Activated CD8-positive, alpha-beta memory T cell treated with anti-CD3 and anti-CD28 coated beads for 1 hour (primary cell): Measurements from ENCODE around the gene TEAD3.
"Not testable (repeated sequence)": the region's sequence is repeated elsewhere in the genome, so short reads cannot be mapped to it uniquely, and the experiment has no call there.

Experiments
- DNase-seq, 2 donors: peaks; one replicate each; pipeline ENCODE4 v3.0.0-alpha.2; 2020; ENCODE audit warnings: low read depth in 1 of 2; ENCODE audit errors: extremely low read depth in 1 of 2

TEAD3 gene

DNA sequence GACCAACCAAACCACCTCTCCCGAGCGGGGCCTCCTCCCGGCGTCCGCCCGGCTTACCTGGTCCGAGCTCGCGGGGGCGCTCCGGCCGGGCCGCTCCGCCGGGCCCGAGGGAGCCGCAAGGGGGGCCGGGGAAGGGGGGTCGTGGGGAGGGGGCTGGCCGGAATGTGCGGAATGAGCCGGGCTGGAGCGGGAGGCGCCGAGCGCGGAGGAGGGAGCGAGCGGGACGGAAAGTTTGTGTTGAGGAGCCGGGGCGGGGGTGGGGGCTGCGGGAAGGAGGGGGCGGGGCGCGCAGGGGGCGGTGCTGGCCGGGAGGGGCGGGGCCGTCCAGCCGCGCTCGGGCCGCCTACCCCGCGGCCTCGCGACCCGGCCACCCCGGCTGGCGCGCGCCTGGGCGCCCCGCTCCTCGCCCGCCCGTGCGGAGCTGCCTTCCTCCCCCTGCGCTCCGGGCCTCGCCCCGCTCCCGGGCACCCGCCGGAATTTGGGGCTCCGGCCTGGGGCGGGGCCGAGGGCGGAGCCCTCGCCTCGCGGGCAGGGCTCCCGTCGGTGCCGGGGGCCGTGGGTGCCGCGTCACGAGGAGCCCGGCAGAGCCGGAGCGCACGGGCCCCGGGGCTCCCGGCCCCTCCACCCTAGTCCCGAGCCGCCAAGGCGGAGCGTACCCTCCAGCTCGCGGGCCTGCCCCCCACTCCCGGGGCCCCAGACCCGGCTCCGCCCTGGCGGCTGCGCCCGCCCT is at the start of gene TEAD3:
TSS of gene TEAD3 (minus strand) at position 239 of the 730 bp plus-strand sequence.
- peak in 1 of 2 donors; percentile 34 for DNase-seq

DNA sequence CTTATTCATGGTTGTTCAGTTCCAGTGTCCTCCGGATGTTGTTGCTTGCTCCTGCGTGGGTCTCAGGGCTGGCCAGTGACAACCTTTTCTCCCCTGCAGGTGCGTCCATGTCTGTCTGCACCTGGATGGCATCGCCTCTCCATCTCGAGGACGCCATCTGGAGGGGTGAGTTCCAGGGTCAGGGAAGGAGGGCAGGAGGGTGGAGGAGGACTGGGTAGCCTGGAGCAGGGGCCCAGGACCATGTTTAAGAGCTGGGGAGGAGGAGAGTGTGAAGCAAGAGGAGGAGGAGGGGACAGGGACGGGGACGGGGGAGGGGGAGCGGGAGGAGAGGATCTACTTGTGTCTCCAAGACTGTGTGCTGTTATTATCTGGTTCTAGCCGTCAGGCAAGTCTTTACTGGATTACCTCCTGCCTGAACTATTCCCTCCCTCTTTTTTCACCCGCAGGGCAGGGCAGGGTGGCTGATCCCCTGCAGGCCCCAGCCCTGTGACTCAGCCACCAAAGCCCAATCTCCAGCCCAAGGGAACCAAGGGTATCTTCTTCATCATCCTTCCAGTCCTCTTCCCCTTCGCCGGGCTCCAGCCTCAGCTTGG is 48.0 kb upstream of the TEAD3 start:
- DNase-seq, result no peak

DNA sequence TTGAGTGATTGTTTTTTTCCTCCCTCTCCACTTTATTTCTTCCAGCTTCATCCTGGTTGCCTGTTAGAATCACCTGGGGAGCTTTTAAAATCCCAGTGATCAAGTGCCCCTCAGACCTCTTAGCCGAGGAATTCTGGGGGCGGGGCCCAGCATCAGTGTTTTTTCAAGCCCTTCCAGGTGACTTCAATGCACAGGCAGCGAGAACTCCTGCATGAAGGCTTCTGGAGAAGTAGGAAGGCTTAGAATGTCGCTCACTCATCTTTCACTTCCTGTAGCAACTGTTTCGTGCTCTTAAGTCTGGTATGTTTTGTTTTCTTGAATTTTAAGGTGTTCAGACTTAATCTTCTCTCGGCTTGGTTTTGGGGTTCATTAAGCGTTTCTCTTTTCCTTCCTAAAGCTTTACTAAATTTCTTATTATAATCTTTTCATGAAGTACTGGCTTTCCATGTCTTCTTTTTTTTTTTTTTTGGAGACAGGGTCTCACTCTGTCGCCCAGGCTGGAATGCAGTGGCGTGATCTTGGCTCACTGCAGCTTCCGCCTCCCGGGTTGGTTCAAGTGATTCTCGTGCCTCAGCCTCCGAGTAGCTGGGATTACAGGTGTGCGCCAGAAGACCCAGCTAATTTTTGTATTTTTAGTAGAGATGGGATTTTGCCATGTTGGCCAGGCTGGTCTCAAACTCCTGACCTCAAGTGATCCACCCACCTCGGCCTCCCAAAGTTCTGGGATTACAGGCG is 46.7 kb upstream of the TEAD3 start:
- DNase-seq, result no peak

DNA sequence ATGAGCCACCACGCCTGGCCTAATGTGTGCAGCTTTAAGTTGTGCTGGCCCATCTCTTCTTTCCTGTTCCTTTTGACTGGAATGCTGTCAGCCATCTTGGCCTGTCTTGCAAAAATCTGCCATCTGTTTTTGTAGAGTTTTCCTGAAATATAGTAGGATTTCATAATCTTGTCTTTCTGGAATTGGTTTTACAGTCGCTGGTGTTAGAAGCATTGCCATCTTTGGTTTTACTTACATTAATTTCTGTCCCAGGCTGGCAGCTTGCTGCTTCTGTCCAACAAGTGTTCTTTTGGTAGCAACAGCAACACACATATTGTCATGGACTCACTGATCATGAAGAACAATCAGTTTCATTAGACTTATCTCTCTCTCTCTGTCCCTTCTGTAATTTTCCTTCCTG is 45.0 kb upstream of the TEAD3 start:
- no peak for DNase-seq

DNA sequence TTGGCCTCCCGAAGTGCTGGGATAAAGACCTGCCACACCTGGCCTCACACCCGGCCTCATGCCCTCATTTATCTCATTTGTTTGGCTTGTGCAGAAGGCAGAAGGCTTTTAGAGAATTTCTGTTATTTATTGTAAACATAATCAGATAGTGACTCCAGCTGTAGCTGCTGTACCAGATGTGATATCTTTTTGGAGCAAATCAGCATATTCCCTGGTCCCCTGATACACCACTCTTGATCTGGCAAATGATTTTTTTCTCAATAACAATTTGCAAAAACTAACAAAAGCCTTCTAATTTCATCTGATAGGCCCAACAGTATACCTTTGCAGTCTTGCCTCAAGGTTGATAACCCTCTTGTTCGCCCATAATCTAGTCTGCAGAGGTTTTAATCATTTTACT is 42.3 kb upstream of the TEAD3 start:
- no peak for DNase-seq

DNA sequence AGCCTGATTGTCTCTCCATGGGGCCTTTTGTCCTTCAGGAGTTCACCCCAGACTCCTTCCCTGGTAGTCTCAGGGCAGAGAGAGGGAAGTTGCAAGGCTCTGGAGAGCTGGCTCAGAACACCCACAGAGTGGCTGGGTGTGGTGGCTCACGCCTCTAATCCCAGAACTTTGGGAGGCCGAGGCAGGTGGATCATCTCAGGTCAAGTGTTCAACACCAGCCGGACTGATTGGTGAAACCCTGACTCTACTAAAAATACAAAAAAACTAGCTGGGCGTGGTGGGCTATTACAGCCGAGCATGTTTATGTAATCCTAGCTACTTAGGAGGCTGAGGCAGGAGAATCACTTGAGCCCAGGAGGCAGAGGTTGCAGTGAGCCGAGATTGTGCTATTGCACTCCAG is 39.0 kb upstream of the TEAD3 start:
- not testable (repeated sequence) for DNase-seq

DNA sequence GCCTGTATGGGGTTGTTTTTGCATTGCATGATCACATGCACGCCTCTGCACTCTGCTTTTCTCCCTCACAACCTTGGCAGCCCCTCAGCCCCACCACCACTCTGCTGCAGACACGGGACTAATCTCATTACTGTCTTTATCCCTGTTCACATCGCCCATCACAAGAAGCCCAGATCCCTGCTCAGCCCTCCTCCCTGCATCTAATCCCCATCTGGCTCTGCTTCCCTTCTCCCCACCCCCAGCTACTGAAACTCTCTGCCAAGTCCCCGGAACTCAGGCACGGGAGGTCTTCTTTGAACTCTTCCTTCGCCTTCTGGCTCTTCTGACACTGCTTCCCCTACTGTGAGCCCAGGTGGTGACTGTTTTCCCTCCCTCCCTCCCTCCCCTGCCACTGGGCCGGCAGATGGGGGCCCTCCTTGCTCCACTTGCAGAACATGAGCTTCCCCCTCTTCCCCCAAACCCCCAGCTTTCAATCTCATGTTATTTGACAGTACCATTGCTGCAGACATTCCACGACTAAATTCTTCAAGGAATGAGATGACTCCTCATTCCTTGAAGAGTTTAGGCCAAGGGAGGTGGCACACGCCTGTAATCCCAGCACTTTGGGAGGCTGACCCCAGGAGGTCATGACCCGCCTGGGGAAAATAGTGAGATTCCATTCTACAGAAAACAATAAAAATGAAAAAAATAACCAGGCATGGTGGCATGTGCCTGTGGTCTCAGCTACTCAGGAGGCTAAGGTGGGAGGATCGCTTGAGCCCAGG is 37.7 kb upstream of the TEAD3 start:
- no peak for DNase-seq

DNA sequence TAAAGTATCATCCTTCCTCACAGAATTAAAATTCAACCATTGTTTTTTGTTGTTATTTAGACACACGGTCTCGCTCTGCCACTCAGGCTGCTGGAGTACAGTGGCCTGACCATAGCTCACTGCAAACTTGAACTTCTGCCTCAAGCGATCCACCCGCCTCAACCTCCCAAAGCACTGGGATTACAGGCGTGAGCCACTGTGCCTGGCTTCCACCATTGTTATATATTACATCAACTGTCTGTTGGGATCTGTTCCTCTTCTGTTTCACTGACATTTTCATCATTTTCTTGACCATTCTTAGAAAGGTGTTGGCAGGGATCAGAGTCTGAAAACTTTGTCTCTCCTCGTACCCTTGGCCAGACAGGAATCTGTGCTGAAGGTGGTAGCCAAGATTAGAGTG is 37.1 kb upstream of the TEAD3 start:
- DNase-seq, result no peak

DNA sequence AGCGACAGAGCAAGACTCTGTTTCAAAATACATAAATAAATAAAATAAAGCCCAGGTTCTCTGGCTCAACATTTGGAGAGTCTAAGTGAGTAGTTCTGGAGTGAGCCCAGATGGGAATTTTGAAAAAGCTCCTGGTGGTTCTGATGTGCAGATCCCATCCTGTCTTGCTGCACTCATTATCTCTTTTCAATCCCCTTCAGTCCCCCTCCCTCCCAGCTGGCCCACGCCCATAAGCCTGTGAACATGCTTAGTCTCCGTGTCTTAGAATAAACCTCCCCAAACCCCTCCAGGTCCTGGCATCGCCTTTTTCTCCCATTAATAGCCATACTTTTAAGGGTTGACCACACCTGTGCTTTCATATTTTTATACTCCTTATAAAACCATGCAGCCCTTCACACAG is 35.2 kb upstream of the TEAD3 start:
- DNase-seq, result no peak

DNA sequence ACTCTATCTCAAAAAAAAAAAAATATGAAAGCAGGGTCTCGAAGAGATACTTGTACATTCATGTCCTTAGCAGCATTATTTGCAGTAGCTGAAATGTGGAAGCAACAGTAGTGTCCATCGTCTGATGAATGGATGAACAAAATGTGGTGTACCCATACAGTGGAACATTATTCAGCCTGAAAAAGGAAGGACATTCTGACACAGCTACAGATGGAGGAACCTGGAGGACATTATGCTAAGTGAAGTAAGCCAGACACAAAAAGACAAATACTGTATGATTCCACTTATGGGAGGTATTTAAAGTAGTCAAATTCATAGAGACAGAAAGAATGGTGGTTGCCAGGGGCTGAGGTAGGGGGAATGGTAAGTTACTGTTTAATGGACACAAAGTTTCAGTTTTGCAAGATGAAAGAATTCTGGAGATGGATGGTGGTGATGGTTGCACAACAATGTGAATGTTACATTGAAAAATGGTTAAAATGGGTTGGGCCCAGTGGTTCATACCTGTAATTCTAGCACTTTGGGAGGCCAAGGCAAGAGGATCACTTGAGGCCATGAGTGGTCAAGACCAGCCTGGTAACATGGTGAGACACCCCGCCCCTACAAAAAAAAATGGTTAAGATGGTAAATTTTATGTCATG is 27.6 kb upstream of the TEAD3 start:
- no peak for DNase-seq

DNA sequence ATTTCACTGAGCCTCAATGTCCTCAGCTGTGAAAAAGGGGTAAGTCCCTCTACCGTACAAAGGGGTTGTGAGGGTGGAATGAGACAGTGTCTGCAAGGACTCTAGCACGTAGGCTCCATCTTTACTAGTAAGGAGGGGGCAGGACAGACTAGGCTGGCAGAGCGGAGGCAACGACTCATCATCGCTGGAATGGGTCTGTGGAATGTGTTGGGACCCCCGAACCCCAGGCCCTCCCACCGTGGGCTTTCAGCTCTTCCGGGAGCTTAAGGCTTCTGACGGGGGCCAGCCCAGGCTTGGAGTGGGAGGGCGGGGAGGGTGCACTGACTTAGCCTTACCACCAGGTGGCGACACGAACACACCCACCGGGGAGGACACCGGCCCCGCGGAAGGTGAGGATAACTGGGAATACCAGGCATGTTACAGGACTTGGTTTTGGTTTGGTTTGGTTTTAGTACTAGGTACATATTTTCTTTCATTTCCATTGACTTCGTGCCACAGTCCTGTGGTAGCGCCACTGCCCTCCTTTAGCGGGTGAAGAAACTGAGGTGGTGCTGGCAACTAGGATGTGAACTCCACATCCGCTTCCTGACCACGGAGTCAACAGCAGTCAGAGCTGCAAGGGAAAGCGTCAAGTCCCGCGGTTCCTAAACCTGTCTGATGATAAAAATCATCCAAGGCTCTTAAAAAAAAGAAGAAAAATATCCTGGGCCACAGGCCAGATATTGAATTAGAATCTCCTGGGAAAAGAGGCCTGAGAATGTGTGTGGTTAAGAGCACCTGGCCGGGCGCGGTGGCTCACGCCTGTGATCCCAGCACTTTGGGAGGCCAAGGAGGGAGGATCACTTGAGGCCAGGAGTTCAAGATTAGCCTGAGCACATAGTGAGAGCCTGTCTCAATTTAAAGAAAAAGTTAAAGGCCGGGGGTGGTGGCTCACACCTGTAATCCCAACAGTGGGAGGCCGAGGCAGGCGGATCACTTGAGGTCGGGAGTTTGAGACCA is 26.1 kb upstream of the TEAD3 start:
- peak; percentile 52 to 61 for DNase-seq

DNA sequence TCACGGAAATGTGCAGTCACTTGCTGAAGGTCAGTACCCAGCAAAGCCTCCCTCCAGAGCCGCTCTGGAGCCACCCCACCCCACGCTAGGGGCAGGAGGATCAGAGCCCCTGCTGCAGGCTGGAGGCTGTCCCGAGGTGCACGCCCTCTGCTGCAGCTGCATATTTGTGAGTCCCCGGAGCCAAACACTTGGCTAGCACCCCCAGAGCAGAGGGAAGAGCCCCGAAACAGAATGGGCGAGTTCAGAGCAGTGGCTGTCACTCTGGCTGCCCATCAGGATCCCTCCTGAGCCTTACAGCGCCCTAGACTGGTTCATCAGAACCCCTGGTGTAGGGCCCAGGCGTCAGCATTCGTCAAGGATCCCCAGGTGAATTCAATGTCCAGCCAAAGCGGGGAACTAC is 25.3 kb upstream of the TEAD3 start:
- no peak for DNase-seq

DNA sequence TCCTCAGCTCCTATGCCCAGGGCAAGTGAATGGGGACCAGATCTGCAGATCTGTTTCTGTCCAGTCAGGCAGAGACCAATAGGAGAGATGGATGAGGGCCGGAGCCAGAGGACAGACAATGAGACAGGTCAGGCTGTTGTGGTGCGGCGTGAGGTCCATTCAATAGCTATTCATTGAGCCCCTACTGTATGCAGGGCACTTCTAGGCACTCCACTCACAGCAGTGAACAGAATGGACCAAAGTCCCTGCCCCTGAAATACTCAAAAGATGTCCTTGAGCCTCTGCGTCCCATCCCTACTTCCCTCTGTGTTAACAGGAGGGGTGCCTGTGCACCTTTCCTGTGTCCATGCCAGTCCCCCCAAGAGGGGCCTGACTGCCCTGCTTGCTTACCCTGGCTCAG is 24.4 kb upstream of the TEAD3 start:
- DNase-seq, result no peak

DNA sequence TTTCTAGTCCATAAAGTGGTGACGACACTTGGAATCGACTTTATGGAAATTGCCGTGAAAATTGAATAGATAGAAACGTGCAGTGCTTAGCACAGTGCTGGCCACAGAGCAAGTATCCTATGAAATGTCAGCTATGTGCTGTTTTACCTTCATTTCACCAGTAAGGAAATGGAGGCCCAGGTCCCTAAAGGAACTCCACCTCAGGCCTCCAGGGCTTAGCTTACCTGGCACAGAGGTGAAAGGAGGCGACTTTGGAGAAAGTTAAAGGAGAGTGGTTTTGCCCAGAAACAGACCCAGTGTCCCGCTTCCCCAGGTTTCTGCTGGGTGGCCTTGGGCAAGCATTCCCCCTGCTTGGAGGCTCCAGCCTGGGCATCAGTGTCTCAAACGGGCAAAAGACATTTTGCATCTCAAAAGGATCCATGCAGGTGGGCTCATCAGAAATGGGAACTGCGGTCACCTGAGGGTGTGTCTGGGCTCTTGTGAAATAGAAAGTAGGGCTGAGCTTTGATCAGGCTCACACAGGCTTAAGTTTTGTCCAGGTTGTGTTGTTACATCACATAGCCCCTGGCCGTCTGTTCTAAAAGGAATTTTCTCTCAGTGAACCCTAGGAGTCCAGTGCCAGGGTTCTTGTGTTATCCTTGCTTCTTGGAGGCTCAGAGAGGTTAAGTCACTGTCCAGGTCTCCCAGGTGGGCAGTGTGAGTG is 22.6 kb upstream of the TEAD3 start:
- DNase-seq, result no peak

DNA sequence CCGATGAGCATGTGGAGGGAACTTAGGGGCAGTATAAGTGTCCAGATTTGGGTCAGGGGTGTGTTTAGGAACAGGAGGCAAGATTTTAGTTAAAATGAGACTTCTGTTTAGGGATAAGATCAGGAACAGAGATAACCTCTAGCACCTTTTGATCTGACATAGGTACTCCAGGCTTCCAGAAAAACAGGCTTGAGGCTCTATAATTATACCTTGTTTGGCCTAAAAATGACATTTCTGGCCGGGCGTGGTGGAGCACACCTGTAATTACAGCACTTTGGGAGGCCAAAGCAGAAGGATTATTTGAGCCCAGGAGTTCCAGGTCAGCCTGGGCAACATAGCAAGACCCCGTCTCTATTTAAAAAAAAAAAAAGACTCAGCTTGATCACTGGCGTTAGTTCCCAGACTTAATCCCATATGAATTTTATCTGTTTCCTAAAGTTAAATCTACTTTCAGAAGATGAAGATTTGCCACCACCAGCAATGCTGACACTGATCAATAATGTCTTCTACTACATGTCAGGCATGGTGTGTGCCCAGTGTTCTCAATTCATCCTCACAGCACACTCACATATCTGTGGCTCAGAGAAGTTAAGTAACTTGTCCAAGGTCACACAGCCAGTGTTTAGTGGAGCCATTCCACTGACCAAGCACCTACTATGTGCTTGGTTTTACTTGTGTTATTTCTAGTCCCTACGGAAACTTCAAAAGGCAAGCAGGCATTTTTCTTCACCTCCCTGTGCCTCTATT is 21.9 kb upstream of the TEAD3 start:
- DNase-seq, result no peak

DNA sequence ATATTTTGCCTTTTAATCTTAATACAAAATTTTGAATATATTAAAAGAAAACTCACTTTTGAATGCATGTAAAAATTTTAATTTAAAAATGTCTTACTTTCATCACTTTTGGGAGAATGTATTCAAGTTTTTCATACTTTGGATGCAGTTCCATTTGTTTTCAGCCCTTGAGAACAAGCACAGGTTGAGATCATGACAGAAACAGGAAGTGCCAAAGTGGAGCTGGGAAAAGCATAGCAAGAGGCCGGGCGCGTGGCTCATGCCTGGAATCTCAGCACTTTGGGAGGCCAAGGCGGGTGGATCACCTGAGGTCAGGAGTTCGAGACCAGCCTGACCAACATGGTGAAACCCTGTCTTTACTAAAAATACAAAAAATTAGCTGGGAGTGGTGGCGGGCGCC is 21.1 kb upstream of the TEAD3 start:
- not testable (repeated sequence) for DNase-seq

DNA sequence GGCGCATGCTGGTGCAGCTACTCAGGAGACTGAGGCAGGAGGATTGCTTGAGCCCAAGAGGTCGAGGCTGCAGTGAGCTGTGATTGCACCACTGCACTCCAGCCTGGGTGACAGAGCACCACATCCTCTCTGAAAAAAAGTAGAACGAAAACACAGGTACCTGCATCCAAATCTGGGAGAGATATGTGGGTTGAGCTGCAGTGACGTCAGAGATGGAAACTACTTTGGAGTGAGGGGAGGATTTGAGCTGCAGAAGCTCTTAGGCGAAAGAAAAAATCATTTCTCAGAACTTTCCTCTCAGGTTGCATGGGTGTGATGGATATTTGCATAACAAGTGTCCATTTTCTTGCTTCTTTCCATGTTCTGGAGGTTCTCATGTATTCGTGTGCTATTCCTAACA is 19.8 kb upstream of the TEAD3 start:
- no peak for DNase-seq

DNA sequence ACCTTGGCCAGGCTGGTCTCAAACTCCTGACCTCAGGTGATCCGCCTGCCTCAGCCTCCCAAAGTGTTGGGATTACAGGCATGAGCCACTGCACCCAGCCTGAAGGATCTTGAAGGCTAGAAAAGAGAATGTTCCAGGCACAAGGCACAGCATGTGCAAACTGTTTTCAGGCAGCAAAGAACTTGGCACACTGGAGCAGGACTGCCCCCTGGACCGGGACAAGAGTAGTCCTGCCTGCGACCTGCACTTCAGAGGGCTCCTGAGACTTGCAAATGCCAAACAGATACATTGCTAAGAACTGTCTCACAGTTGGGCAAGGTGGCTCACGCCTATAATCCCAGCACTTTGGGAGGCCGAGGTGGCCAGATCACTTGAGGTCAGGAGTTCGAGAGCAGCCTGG is 19.1 kb upstream of the TEAD3 start:
- not testable (repeated sequence) for DNase-seq
